IMR-90 (cell line): ENCODE results near the gene RAB40C. TPM values are rescaled to one million over a fixed set of nuclear protein-coding genes. Genes with fewer than 3 reads are reported as not detected.
A peak's percentile ranks its signal among the peaks of the same experiment; 100 is the strongest.

Experiments
- ATAC-seq: fragments of 200-7000 bp; cut with Tn5 transposase; 2 replicates; pipeline ENCODE4 v1.9.1; 2020; ENCODE audit warnings: low read depth, mild to moderate bottlenecking, moderate library complexity
- BruUV-seq: library from RNA; stranded (reverse); fragments of 400-500 nt; replicated peaks from 2 replicates; lab custom pipeline; 2021; lab: Mats Ljungman, UMichigan
- CTCF ChIA-PET: fragments of 300-600 bp; formaldehyde crosslinking; extraction: SDS; loops from one replicate; lab custom pipeline; 2021; ENCODE audit warnings: antibody characterized with exemption; lab: Yijun Ruan, JAX
- POLR2A ChIA-PET: fragments of 300-600 bp; sonication (Branson Sonifier 250); formaldehyde crosslinking; loops from one replicate; lab custom pipeline; 2022; ENCODE audit warnings: antibody characterized with exemption; ENCODE audit not compliant: unreplicated experiment; lab: Charles Lee
- DNase-seq: peaks from one replicate; pipeline ENCODE4 v3.0.0; 2013
- H2AFZ ChIP-seq: replicated peaks from 2 replicates; pipeline ENCODE3; 2013; ENCODE audit warnings: low read length, mild to moderate bottlenecking; ENCODE audit not compliant: poor library complexity
- H2AK5ac ChIP-seq: 2 replicates; pipeline ENCODE4 v1.6.1; 2013; ENCODE audit warnings: low read depth, low read length, inconsistent platforms
- H2AK9ac ChIP-seq: replicated peaks from 2 replicates; pipeline ENCODE3; 2013; ENCODE audit warnings: mild to moderate bottlenecking, low read depth, low read length, moderate library complexity; ENCODE audit not compliant: poor library complexity
- H2BK120ac ChIP-seq: 2 replicates; pipeline ENCODE4 v1.6.1; 2013; ENCODE audit warnings: low read depth, low read length, inconsistent platforms
- H2BK15ac ChIP-seq: 3 replicates; pipeline ENCODE4 v1.6.1; 2013; ENCODE audit warnings: low read depth, low read length, inconsistent platforms
- H2BK20ac ChIP-seq: 2 replicates; pipeline ENCODE4 v1.6.1; 2013; ENCODE audit warnings: low read depth, mild to moderate bottlenecking, inconsistent platforms, low read length, moderate library complexity
- H2BK5ac ChIP-seq: 2 replicates; pipeline ENCODE4 v1.6.1; 2013; ENCODE audit warnings: mild to moderate bottlenecking, low read depth, low read length, inconsistent platforms; ENCODE audit not compliant: poor library complexity, severe bottlenecking
- H3K14ac ChIP-seq: replicated peaks from 2 replicates; pipeline ENCODE4 v1.6.1; 2013; ENCODE audit warnings: low read depth, low read length, inconsistent platforms
- H3K18ac ChIP-seq: 2 replicates; pipeline ENCODE4 v1.6.1; 2013; ENCODE audit warnings: low read depth, low read length, control low read depth
- H3K23ac ChIP-seq: 2 replicates; pipeline ENCODE4 v1.6.1; 2013; ENCODE audit warnings: low read depth, low read length, inconsistent platforms
- H3K27ac ChIP-seq: 2 replicates; pipeline ENCODE4 v1.5.1; 2013; ENCODE audit warnings: mild to moderate bottlenecking, control low read depth, low read length; ENCODE audit not compliant: insufficient read depth
- H3K27me3 ChIP-seq: 2 replicates; pipeline ENCODE4 v1.6.1; 2013; ENCODE audit warnings: low read length; ENCODE audit not compliant: control insufficient read depth, insufficient read depth
- H3K36me3 ChIP-seq: 2 replicates; pipeline ENCODE4 v1.6.1; 2013; ENCODE audit warnings: low read length, mixed read lengths; ENCODE audit not compliant: control insufficient read depth, insufficient read depth
- H3K4ac ChIP-seq: 2 replicates; pipeline ENCODE4 v1.6.1; 2013; ENCODE audit warnings: low read depth, low read length, inconsistent platforms
- H3K4me1 ChIP-seq: 2 replicates; pipeline ENCODE4 v1.6.1; 2013; ENCODE audit warnings: low read length, mixed read lengths; ENCODE audit not compliant: control insufficient read depth, insufficient read depth
- H3K4me2 ChIP-seq: 2 replicates; pipeline ENCODE4 v1.6.1; 2013; ENCODE audit warnings: low read depth, mild to moderate bottlenecking, control low read depth, low read length, moderate library complexity
- H3K4me3 ChIP-seq: 2 replicates; pipeline ENCODE4 v1.5.1; 2013; ENCODE audit warnings: low read depth, mild to moderate bottlenecking, control low read depth, low read length, moderate library complexity; ENCODE audit not compliant: insufficient read depth
- H3K56ac ChIP-seq: 2 replicates; pipeline ENCODE4 v1.6.1; 2013; ENCODE audit warnings: low read length, inconsistent platforms; ENCODE audit not compliant: insufficient read depth; ENCODE audit errors: extremely low read depth
- H3K79me1 ChIP-seq, 2 experiments: 2 replicates each; pipeline ENCODE4 v1.6.1; 2013; ENCODE audit warnings: low read length in 2 of 2, inconsistent platforms in 1 of 2, low read depth in 1 of 2
- H3K9ac ChIP-seq: 2 replicates; pipeline ENCODE4 v1.6.1; 2013; ENCODE audit warnings: low read depth, low read length, control low read depth
- H3K9me1 ChIP-seq: 2 replicates; pipeline ENCODE4 v1.6.1; 2013; ENCODE audit warnings: low read length, inconsistent platforms; ENCODE audit not compliant: insufficient read depth
- H3K9me3 ChIP-seq: 2 replicates; pipeline ENCODE4 v1.6.1; 2013; ENCODE audit warnings: low read length; ENCODE audit not compliant: control insufficient read depth, insufficient read depth
- H4K20me1 ChIP-seq: 2 replicates; pipeline ENCODE4 v1.6.1; 2013; ENCODE audit warnings: low read length, inconsistent platforms; ENCODE audit not compliant: insufficient read depth
- H4K5ac ChIP-seq: 2 replicates; pipeline ENCODE4 v1.6.1; 2013; ENCODE audit warnings: mild to moderate bottlenecking, low read depth, low read length, control low read depth
- H4K8ac ChIP-seq, 2 experiments: 2 replicates each; pipeline ENCODE4 v1.6.1; 2013; ENCODE audit warnings: low read depth in 2 of 2, low read length in 2 of 2, control low read depth in 1 of 2, inconsistent platforms in 1 of 2
- H4K91ac ChIP-seq: 2 replicates; pipeline ENCODE4 v1.6.1; 2013; ENCODE audit warnings: low read depth, low read length, inconsistent platforms; ENCODE audit not compliant: insufficient read depth
- BHLHE40 ChIP-seq: fragments of 150-350 bp; IDR thresholded peaks from 2 replicates; pipeline ENCODE4 v1.6.1; 2016; ENCODE audit warnings: mild to moderate bottlenecking, low read depth, low read length
- CHD1 ChIP-seq: IDR thresholded peaks from 2 replicates; pipeline ENCODE4 v1.6.1; 2012; ENCODE audit warnings: low read depth, low read length, improper control_type of control experiment
- CTCF ChIP-seq: conservative IDR thresholded peaks from 2 replicates; pipeline ENCODE4 v1.5.1; 2012; ENCODE audit warnings: mild to moderate bottlenecking, low read depth, low read length, improper control_type of control experiment
- ELK1 ChIP-seq: fragments of 150-350 bp; IDR thresholded peaks from 2 replicates; pipeline ENCODE4 v1.6.1; 2016; ENCODE audit warnings: low read depth, mild to moderate bottlenecking, low read length, moderate library complexity, borderline replicate concordance
- FOS ChIP-seq: fragments of 150-350 bp; IDR thresholded peaks from 2 replicates; pipeline ENCODE4 v1.6.1; 2016; ENCODE audit warnings: low read depth, low read length
- MAFK ChIP-seq: IDR thresholded peaks from 2 replicates; pipeline ENCODE4 v1.6.1; 2012; ENCODE audit warnings: low read depth, low read length, improper control_type of control experiment
- MAZ ChIP-seq: IDR thresholded peaks from 2 replicates; pipeline ENCODE4 v1.6.1; 2012; ENCODE audit warnings: low read depth, mild to moderate bottlenecking, low read length, improper control_type of control experiment, moderate library complexity, borderline replicate concordance
- MXI1 ChIP-seq: IDR thresholded peaks from 2 replicates; pipeline ENCODE4 v1.6.1; 2012; ENCODE audit warnings: low read depth, mild to moderate bottlenecking, low read length, moderate library complexity, borderline replicate concordance
- POLR2A ChIP-seq: IDR thresholded peaks from 2 replicates; pipeline ENCODE4 v1.6.1; 2012; ENCODE audit warnings: mild to moderate bottlenecking, low read depth, low read length
- RAD21 ChIP-seq: IDR thresholded peaks from 2 replicates; pipeline ENCODE4 v1.6.1; 2012; ENCODE audit warnings: low read length, improper control_type of control experiment
- RCOR1 ChIP-seq: IDR thresholded peaks from 2 replicates; pipeline ENCODE4 v1.6.1; 2012; ENCODE audit warnings: mild to moderate bottlenecking, low read length, improper control_type of control experiment; ENCODE audit not compliant: insufficient replicate concordance
- RFX5 ChIP-seq: IDR thresholded peaks from 2 replicates; pipeline ENCODE4 v1.8.0; 2012; ENCODE audit warnings: low read depth, mild to moderate bottlenecking, low read length, moderate library complexity
- SMC3 ChIP-seq: fragments of 150-350 bp; IDR thresholded peaks from 2 replicates; pipeline ENCODE4 v1.6.1; 2016; ENCODE audit warnings: low read depth, mild to moderate bottlenecking, antibody characterized with exemption, low read length, moderate library complexity
- USF2 ChIP-seq: fragments of 150-350 bp; IDR thresholded peaks from 2 replicates; pipeline ENCODE4 v1.6.1; 2017; ENCODE audit warnings: mild to moderate bottlenecking, antibody characterized with exemption, low read length, low read depth
- WGBS, 2 experiments: methylation state at CpG; one replicate each; pipeline versions ENCODE4 v1.1.5 to v1.1.7; 2013; ENCODE audit warnings: missing lambda C conversion rate in 2 of 2; ENCODE audit not compliant: insufficient read length in 1 of 2; ENCODE audit errors: extremely low coverage in 2 of 2; 5-methylcytosine and 5-hydroxymethylcytosine counted together
- dilution Hi-C: fragments of 300-500 bp; cut with HindIII; formaldehyde crosslinking; loops from one replicate; pipeline ENCODE4 v1.14.3; 2018; ENCODE audit warnings: low sequenced_read_pairs; ENCODE audit not compliant: unreplicated experiment
- in situ Hi-C: fragments of 300-500 bp; cut with MboI; formaldehyde crosslinking; loops from 3 replicates; pipeline ENCODE4 v1.14.3; 2019; ENCODE audit warnings: low sequenced_read_pairs, inconsistent platforms, mixed read lengths
- intact Hi-C: fragments of 100-400 bp; cut with micrococcal nuclease; formaldehyde crosslinking; loops from 2 replicates; pipeline ENCODE4 v1.10.0; 2022
- polyA plus RNA-seq, 3 experiments: library from polyadenylated mRNA; depleted of rRNA; stranded (reverse); fragments of >200 nt; gene quantifications; 2 replicates each; pipeline ENCODE4 v1.2.3, GENCODE V29; 2012; ENCODE audit warnings: low replicate concordance in 1 of 3
- total RNA-seq: library from RNA; depleted of rRNA; stranded (reverse); fragments of >200 nt; gene quantifications from 2 replicates; pipeline ENCODE4 v1.2.3, GENCODE V29; 2012

RAB40C gene
- total and polyA plus RNA-seq, 2 of the 4 experiments (the other 2 are of a cell fraction): 6.8 to 13.7 TPM

DNA sequence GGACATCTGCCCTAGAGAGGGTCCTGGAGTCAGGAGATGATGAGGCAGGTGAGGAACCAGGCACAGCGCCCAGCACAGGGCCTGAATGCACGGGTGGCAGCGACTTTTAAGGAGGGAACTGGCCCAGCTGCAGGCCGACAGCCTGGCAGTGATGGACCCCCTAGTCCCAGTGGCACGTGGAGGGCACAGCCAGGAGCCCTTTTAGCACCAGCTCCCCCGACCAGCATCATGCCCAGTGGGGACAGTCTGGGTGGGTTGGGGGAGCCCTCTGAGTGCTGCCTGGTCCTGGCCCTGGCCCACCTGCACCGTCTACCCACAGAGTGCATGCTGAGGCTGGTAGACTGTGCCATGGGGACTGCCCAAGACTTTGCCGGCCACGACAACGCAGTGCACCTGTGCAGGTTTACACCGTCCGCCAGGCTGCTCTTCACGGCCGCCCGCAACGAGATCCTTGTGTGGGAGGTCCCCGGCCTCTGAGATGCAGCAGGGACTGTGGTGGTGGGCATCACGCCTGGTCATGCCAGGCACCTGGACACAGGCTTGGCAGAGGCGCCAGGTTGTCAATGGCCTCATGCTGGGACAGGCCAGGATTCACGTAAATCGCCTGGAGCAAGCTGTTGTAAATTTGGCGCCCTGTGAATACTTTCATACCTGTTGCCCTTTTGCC, 77.4 kb downstream of the RAB40C start:
- Histone ChIP-seq H4K5ac (peak overlapping the region; percentile 94), H3K27me3 (no peaks in the 10 kb centered on the region), H3K79me1 (peaks cover 0 to 23% of the 10 kb centered on the region in 2 experiments; a peak in 1 of 4 replicates), H4K8ac (peak overlapping the region; percentile 76 to 99), H3K36me3 (peaks cover 29% of the 10 kb centered on the region), H2BK5ac (peak overlapping the region; percentile 62), H2BK120ac (no peak overlapping the region), H3K14ac (peak overlapping the region; percentile 99; the same call in 1 of the 2 replicates), H3K23ac (peak overlapping the region; percentile 90; the same call in 1 of the 2 replicates), H2AK5ac (no peak overlapping the region), H2BK20ac (no peak overlapping the region), H2BK15ac (no peak overlapping the region), H3K4me1 (peaks cover 6% of the 10 kb centered on the region), H4K20me1 (peaks cover 13% of the 10 kb centered on the region), H3K9me3 (no peaks in the 10 kb centered on the region), H3K4ac (peak overlapping the region; percentile 97), H3K4me3 (no peak overlapping the region), H3K18ac (no peak overlapping the region), H2AK9ac (peak overlapping the region; percentile 91), H3K27ac (peak overlapping the region; percentile 68), H3K4me2 (peak overlapping the region; percentile 53; the same call in 1 of the 2 replicates), H4K91ac (no peak overlapping the region; the same call in 1 of the 2 replicates), H3K9ac (peak overlapping the region; percentile 76), H3K9me1 (peaks cover 6% of the 10 kb centered on the region), H3K56ac (no peak overlapping the region), H2AFZ (peak overlapping the region; percentile 97)
- intact Hi-C loops: no loop called here
- CTCF ChIA-PET: no interaction called here
- TF ChIP-seq FOS (no peak), MAFK (no peak), POLR2A (no peak), BHLHE40 (no peak), RFX5 (no peak), CHD1 (no peak), SMC3 (no peak), MXI1 (no peak), RAD21 (no peak), USF2 (no peak), CTCF (no peak), ELK1 (no peak), RCOR1 (no peak), MAZ (no peak)
- POLR2A ChIA-PET: no interaction called here
- in situ Hi-C loops: no loop called here
- DNase-seq: no peak
- dilution Hi-C loops: no loop called here
- WGBS, 2 experiments: 78% methylated on average over 4 of the region's 22 CpGs; no CpG with 5 or more reads in 1 of the 2 experiments
- no TSS peak for BruUV-seq
- ATAC-seq: no peak
